Skeletal muscle tissue (tissue), 4 donors: ENCODE data around the gene GPR153. TPM values are rescaled to one million over a fixed set of nuclear protein-coding genes. Genes with fewer than 3 reads are reported as not detected.
A peak's percentile ranks its signal among the peaks of the same experiment; 100 is the strongest.

Source experiments
- H3K27ac ChIP-seq: one replicate; pipeline ENCODE4 v1.7.0; 2013; ENCODE audit warnings: mild to moderate bottlenecking, low read depth, low read length, inconsistent platforms
- H3K27me3 ChIP-seq, 3 donors: one replicate each; pipeline ENCODE4 v1.7.0; 2013; ENCODE audit warnings: low read length in 3 of 3; ENCODE audit not compliant: control insufficient read depth in 3 of 3, insufficient read depth in 3 of 3
- H3K36me3 ChIP-seq, 3 donors: one replicate each; pipeline ENCODE4 v1.7.0; 2013; ENCODE audit warnings: low read length in 3 of 3; ENCODE audit not compliant: control insufficient read depth in 3 of 3, insufficient read depth in 3 of 3
- H3K4me1 ChIP-seq, 3 donors: one replicate each; pipeline ENCODE4 v1.7.0; 2013; ENCODE audit warnings: low read length in 3 of 3, mild to moderate bottlenecking in 3 of 3; ENCODE audit not compliant: control insufficient read depth in 3 of 3, insufficient read depth in 3 of 3
- H3K4me3 ChIP-seq, 3 donors: one replicate each; pipeline ENCODE4 v1.7.0; 2013; ENCODE audit warnings: low read length in 3 of 3
- H3K9ac ChIP-seq, 3 donors: one replicate each; pipeline ENCODE4 v1.7.0; 2013; ENCODE audit warnings: low read length in 3 of 3, mild to moderate bottlenecking in 3 of 3, moderate library complexity in 2 of 3, low read depth in 1 of 3
- H3K9me3 ChIP-seq, 3 donors: one replicate each; pipeline ENCODE4 v1.7.0; 2013; ENCODE audit warnings: low read length in 3 of 3; ENCODE audit not compliant: control insufficient read depth in 3 of 3
- total RNA-seq: library from RNA; depleted of rRNA; stranded (reverse); fragments of >200 nt; gene quantifications from one replicate; pipeline ENCODE4 v1.2.3, GENCODE V29; 2014
- donor health status: Osteomylitis.

Gene GPR153
- total RNA-seq, 1 donor from 2014 or later: 4.7 TPM

GRCh38 chr1:6198646-6199297 is 62.1 kb downstream of the GPR153 start:
- Histone ChIP-seq H3K9ac (peak overlapping the region; percentile 91 to 97 (median 97)), H3K9me3 (no peaks in the 10 kb centered on the region), H3K4me3 (peak overlapping the region; percentile 83 to 96 (median 95)), H3K27me3 (no peaks in the 10 kb centered on the region), H3K27ac (peak overlapping the region; percentile 75), H3K4me1 (peaks cover 19 to 24% (median 24%) of the 10 kb centered on the region in 3 donors), H3K36me3 (peaks cover 18 to 24% (median 22%) of the 10 kb centered on the region in 3 donors)

- Histone ChIP-seq H3K9ac (peak overlapping the region; percentile 91 to 97 (median 97)), H3K4me3 (peak overlapping the region; percentile 83 to 96 (median 95)), H3K27me3 (no peaks in the 10 kb centered on the region), H3K36me3 (peaks cover 27 to 31% (median 27%) of the 10 kb centered on the region in 3 donors), H3K9me3 (no peaks in the 10 kb centered on the region), H3K27ac (no peak overlapping the region), H3K4me1 (peaks cover 19 to 24% (median 24%) of the 10 kb centered on the region in 3 donors)
Measured at GRCh38 chr1:6197746-6198427, 63.0 kb downstream of the GPR153 start.

Other genes starting within 250 kb of the GPR153 start
- 2.6 TPM for gene KCNAB2, start 215.2 kb downstream of the GPR153 start, total RNA-seq
- gene CHD5, start 80.8 kb downstream of the GPR153 start, total RNA-seq: not detected
- 305 TPM for gene RPL22, start 61.5 kb downstream of the GPR153 start, total RNA-seq
- gene RNF207, start 55.0 kb downstream of the GPR153 start, total RNA-seq: 14.1 TPM
- gene ICMT, start 25.1 kb downstream of the GPR153 start, total RNA-seq: 31.8 TPM
- gene HES3, start 16.9 kb downstream of the GPR153 start, total RNA-seq: not detected
- 3.7 TPM for gene ACOT7, start 132.7 kb upstream of the GPR153 start, total RNA-seq
- not detected for gene HES2, start 158.8 kb upstream of the GPR153 start, total RNA-seq
- 0.52 TPM for gene ESPN, start 163.7 kb upstream of the GPR153 start, total RNA-seq
- 3.7 TPM for gene TNFRSF25, start 205.1 kb upstream of the GPR153 start, total RNA-seq
- gene PLEKHG5, start 230.6 kb upstream of the GPR153 start, total RNA-seq: 8.4 TPM